ENCODE results near the gene ANKRD17.

GRCh38 chr4:73213916-73214653 is 44.5 kb downstream of the ANKRD17 start:
- TF ChIP-seq POLR2A (IDR thresholded peaks at IDR 0.05) = no peak
- no peak for TF ChIP-seq CTCF (IDR thresholded peaks at IDR 0.05)

Data from uterus (tissue), 2 donors.